CD4-positive, alpha-beta T cell treated with Interleukin-2 at 100 ng/mL for 4 hours (primary cell): Measurements from ENCODE around the gene IFT74.
"Not testable (repeated sequence)": the region's sequence is repeated elsewhere in the genome, so short reads cannot be mapped to it uniquely, and the experiment has no call there.

ENCODE experiments used
- DNase-seq: peaks from one replicate; pipeline ENCODE4 v3.0.0-alpha.2; 2020; ENCODE audit warnings: low spot score

IFT74 gene

GRCh38 chr9:27073841-27074728 lies 117.9 kb downstream of the IFT74 start:
- DNase-seq: no peak

- no peak for DNase-seq
These were observed 122.5 kb downstream of the IFT74 start for GRCh38 chr9:27078685-27079084.

- DNase-seq: no peak
These were observed 129.2 kb downstream of the IFT74 start for GRCh38 chr9:27085456-27085855.

GRCh38 chr9:27086818-27087680 lies 130.8 kb downstream of the IFT74 start:
- DNase-seq: no peak

GRCh38 chr9:27088981-27089380 lies 132.8 kb downstream of the IFT74 start:
- DNase-seq: no peak

- no peak for DNase-seq
These were observed 133.5 kb downstream of the IFT74 start for GRCh38 chr9:27089706-27090105.

- DNase-seq: no peak
These were observed 134.0 kb downstream of the IFT74 start for GRCh38 chr9:27090231-27090630.

- no peak for DNase-seq
These were observed 134.5 kb downstream of the IFT74 start for GRCh38 chr9:27090711-27091110.

- DNase-seq: not testable (repeated sequence)
These were observed 136.3 kb downstream of the IFT74 start for GRCh38 chr9:27092496-27092895.

- not testable (repeated sequence) for DNase-seq
These were observed 137.3 kb downstream of the IFT74 start for GRCh38 chr9:27093384-27094067.

- no peak for DNase-seq
These were observed 138.6 kb downstream of the IFT74 start for GRCh38 chr9:27094640-27095298.

GRCh38 chr9:27107241-27107640 lies 151.0 kb downstream of the IFT74 start:
- DNase-seq: no peak

GRCh38 chr9:27108981-27109541 lies 152.8 kb downstream of the IFT74 start, which contains the start of gene TEK:
Gene TEK, plus strand, starts transcription at chr9:27109225. Its CDS starts 366 bp downstream, at chr9:27109591.
- DNase-seq: no peak

- no peak for DNase-seq
These were observed 153.4 kb downstream of the IFT74 start for GRCh38 chr9:27109621-27110020.

GRCh38 chr9:27110181-27110580 lies 154.0 kb downstream of the IFT74 start:
- no peak for DNase-seq

- DNase-seq: no peak
These were observed 156.0 kb downstream of the IFT74 start for GRCh38 chr9:27112235-27112634.
